Astrocyte (in vitro differentiated cells and primary cell): ENCODE data around the gene BCL2. TPM values are rescaled to one million over a fixed set of nuclear protein-coding genes. Genes with fewer than 3 reads are reported as not detected.
A peak's percentile ranks its signal among the peaks of the same experiment; 100 is the strongest.
"Not testable (repeated sequence)": the region's sequence is repeated elsewhere in the genome, so short reads cannot be mapped to it uniquely, and the experiment has no call there.

Experiments used
- DNase-seq: peaks from one replicate; pipeline ENCODE4 v3.0.0-alpha.2; 2010; ENCODE audit warnings: low read depth
- FAIRE-seq: peaks from 2 replicates; lab custom pipeline; 2011; peaks lifted over from hg19 to GRCh38; lab: Jason Lieb, UNC
- H2AFZ ChIP-seq: 2 replicates; pipeline ENCODE4 v1.6.0; 2012; ENCODE audit warnings: low read depth, low read length, inconsistent platforms
- H3K27ac ChIP-seq: 2 replicates; pipeline ENCODE4 v1.5.1; 2011; ENCODE audit warnings: low read depth, low read length, inconsistent platforms
- H3K27me3 ChIP-seq: 2 replicates; pipeline ENCODE4 v1.6.0; 2011; ENCODE audit warnings: low read length, inconsistent platforms; ENCODE audit not compliant: insufficient read depth
- H3K36me3 ChIP-seq: 2 replicates; pipeline ENCODE4 v1.5.1; 2011; ENCODE audit warnings: low read length, inconsistent platforms; ENCODE audit not compliant: insufficient read depth
- H3K4me1 ChIP-seq: 2 replicates; pipeline ENCODE4 v1.5.1; 2011; ENCODE audit warnings: low read length, inconsistent platforms; ENCODE audit not compliant: insufficient read depth
- H3K4me2 ChIP-seq: 2 replicates; pipeline ENCODE4 v1.6.0; 2012; ENCODE audit warnings: low read length, inconsistent platforms
- H3K4me3 ChIP-seq: 2 replicates; pipeline ENCODE4 v1.5.1; 2011; ENCODE audit warnings: low read depth, mild to moderate bottlenecking, low read length, inconsistent platforms; ENCODE audit not compliant: insufficient read depth
- H3K79me2 ChIP-seq: 2 replicates; pipeline ENCODE4 v1.6.0; 2012; ENCODE audit warnings: mild to moderate bottlenecking, low read length, inconsistent platforms; ENCODE audit not compliant: insufficient read depth
- H3K9ac ChIP-seq: 2 replicates; pipeline ENCODE4 v1.6.0; 2012; ENCODE audit warnings: mild to moderate bottlenecking, low read length, inconsistent platforms
- H3K9me3 ChIP-seq: 2 replicates; pipeline ENCODE4 v1.5.1; 2012; ENCODE audit warnings: low read depth, mild to moderate bottlenecking, low read length, inconsistent platforms; ENCODE audit not compliant: insufficient read depth
- H4K20me1 ChIP-seq: 2 replicates; pipeline ENCODE4 v1.6.0; 2012; ENCODE audit warnings: low read length, inconsistent platforms; ENCODE audit not compliant: insufficient read depth
- H3K27ac Mint-ChIP-seq: one replicate; pipeline ENCODE4 v1.8.0; 2021; ENCODE audit warnings: mild to moderate bottlenecking, mixed read lengths; ENCODE audit not compliant: unreplicated experiment
- H3K27me3 Mint-ChIP-seq: one replicate; pipeline ENCODE4 v1.8.0; 2021; ENCODE audit warnings: low read depth, mixed read lengths; ENCODE audit not compliant: unreplicated experiment
- H3K36me3 Mint-ChIP-seq: one replicate; pipeline ENCODE4 v1.8.0; 2021; ENCODE audit warnings: low read depth, mixed read lengths; ENCODE audit not compliant: unreplicated experiment
- H3K4me1 Mint-ChIP-seq: one replicate; pipeline ENCODE4 v1.8.0; 2021; ENCODE audit warnings: low read depth, mixed read lengths; ENCODE audit not compliant: unreplicated experiment
- H3K4me3 Mint-ChIP-seq: one replicate; pipeline ENCODE4 v1.8.0; 2021; ENCODE audit warnings: mild to moderate bottlenecking, moderate library complexity, mixed read lengths; ENCODE audit not compliant: unreplicated experiment
- H3K9me3 Mint-ChIP-seq: one replicate; pipeline ENCODE4 v1.8.0; 2021; ENCODE audit warnings: mild to moderate bottlenecking, mixed read lengths; ENCODE audit not compliant: unreplicated experiment
- EZH2 ChIP-seq: IDR thresholded peaks from 2 replicates; pipeline ENCODE4 v1.6.1; 2012; ENCODE audit warnings: mild to moderate bottlenecking, low read length, inconsistent platforms; ENCODE audit not compliant: insufficient read depth
- total RNA-seq: library from RNA; stranded (reverse); gene quantifications from 2 replicates; pipeline ENCODE4 v1.2.1, GENCODE V29; 2021
- TF ChIP-seq, protein P1 (sequence below): IDR thresholded peaks from 2 replicates; pipeline ENCODE4 v1.5.1; 2011; ENCODE audit warnings: low read depth, mild to moderate bottlenecking, inconsistent platforms, low read length, moderate library complexity; ENCODE audit not compliant: insufficient read depth

The BCL2 gene
- total RNA-seq, 1 donor from 2014 or later = 1.7 TPM

DNA sequence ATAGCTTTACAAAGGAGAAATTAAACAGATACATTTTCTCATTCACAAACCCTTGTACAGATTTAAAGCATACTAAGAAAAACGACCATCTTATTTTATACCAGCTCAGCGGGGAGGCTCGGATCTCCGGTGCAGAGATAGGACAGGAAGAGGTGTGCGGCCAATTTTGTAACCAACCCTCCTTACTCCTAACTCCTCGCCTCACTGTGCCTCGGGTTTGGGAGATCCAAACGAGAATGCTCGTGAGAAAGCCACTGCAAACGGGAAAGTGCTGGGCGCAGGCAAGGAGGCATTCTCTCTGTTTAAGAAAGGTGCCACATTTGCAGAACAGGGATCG lies 46.3 kb upstream of the BCL2 start:
- peaks cover 47% of the 10 kb centered on the region for H3K79me2 ChIP-seq
- no peaks in the 10 kb centered on the region for H3K9me3 Mint-ChIP-seq

DNA sequence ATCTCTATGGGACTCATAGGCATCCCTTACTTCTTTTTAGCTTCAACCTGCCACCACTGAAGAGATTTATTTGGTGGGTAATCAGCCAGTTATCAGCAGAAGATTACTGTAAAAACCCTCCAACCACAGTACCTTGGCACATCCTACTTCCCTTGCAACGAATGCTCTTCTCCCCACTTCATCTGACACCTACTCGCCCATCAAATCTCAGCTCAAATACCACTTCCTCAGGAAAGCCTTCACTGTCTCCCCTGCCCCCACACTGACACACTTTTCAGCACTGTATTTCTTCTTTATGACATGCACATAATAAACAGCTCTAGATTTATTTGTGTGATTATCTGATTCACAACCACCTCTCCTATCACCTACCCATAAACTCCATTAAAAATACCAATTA lies 44.4 kb upstream of the BCL2 start:
- no peak for TF ChIP-seq EZH2
- TF ChIP-seq, protein P1, sequence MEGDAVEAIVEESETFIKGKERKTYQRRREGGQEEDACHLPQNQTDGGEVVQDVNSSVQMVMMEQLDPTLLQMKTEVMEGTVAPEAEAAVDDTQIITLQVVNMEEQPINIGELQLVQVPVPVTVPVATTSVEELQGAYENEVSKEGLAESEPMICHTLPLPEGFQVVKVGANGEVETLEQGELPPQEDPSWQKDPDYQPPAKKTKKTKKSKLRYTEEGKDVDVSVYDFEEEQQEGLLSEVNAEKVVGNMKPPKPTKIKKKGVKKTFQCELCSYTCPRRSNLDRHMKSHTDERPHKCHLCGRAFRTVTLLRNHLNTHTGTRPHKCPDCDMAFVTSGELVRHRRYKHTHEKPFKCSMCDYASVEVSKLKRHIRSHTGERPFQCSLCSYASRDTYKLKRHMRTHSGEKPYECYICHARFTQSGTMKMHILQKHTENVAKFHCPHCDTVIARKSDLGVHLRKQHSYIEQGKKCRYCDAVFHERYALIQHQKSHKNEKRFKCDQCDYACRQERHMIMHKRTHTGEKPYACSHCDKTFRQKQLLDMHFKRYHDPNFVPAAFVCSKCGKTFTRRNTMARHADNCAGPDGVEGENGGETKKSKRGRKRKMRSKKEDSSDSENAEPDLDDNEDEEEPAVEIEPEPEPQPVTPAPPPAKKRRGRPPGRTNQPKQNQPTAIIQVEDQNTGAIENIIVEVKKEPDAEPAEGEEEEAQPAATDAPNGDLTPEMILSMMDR = no peak
- Histone ChIP-seq H3K4me1 (peaks cover 6% of the 10 kb centered on the region), H3K36me3 (peaks cover 18% of the 10 kb centered on the region), H3K4me2 (no peak overlapping the region), H3K4me3 (no peak overlapping the region), H3K27me3 (no peaks in the 10 kb centered on the region), H3K9me3 (no peaks in the 10 kb centered on the region), H4K20me1 (peaks cover 24% of the 10 kb centered on the region), H3K79me2 (peaks cover 47% of the 10 kb centered on the region), H2AFZ (no peak overlapping the region), H3K9ac (no peak overlapping the region), H3K27ac (no peak overlapping the region)
- peaks cover 8% of the 10 kb centered on the region for H3K4me1 Mint-ChIP-seq
- H3K27ac Mint-ChIP-seq = no peak overlapping the region
- no peaks in the 10 kb centered on the region for H3K27me3 Mint-ChIP-seq
- H3K36me3 Mint-ChIP-seq = peaks cover 7% of the 10 kb centered on the region
- DNase-seq = no peak
- no peak overlapping the region for H3K4me3 Mint-ChIP-seq
- no peak for FAIRE-seq
- H3K9me3 Mint-ChIP-seq = no peaks in the 10 kb centered on the region

More for the DNA sequence above, 46.3 kb upstream of the BCL2 start:
- H3K9ac ChIP-seq = peak overlapping the region; percentile 96
- peaks cover 6% of the 10 kb centered on the region for H3K4me1 ChIP-seq
- peak overlapping the region; percentile 93 for H3K27ac ChIP-seq
- H3K36me3 Mint-ChIP-seq = peaks cover 8% of the 10 kb centered on the region
- H3K4me2 ChIP-seq = peak overlapping the region; percentile 96
- TF ChIP-seq, protein P1 = no peak
- no peak for TF ChIP-seq EZH2
- peaks cover 8% of the 10 kb centered on the region for H3K4me1 Mint-ChIP-seq
- H3K4me3 Mint-ChIP-seq = peak overlapping the region; percentile 97
- no peaks in the 10 kb centered on the region for H3K27me3 Mint-ChIP-seq
- peaks cover 6% of the 10 kb centered on the region for H3K36me3 ChIP-seq
- DNase-seq (no peak), FAIRE-seq (no peak)
- H4K20me1 ChIP-seq = peaks cover 24% of the 10 kb centered on the region
- peak overlapping the region; percentile 83 for H2AFZ ChIP-seq
- H3K4me3 ChIP-seq = peak overlapping the region; percentile 90
- H3K27me3 ChIP-seq = no peaks in the 10 kb centered on the region
- H3K27ac Mint-ChIP-seq = peak overlapping the region; percentile 89
- H3K9me3 ChIP-seq = no peaks in the 10 kb centered on the region

DNA sequence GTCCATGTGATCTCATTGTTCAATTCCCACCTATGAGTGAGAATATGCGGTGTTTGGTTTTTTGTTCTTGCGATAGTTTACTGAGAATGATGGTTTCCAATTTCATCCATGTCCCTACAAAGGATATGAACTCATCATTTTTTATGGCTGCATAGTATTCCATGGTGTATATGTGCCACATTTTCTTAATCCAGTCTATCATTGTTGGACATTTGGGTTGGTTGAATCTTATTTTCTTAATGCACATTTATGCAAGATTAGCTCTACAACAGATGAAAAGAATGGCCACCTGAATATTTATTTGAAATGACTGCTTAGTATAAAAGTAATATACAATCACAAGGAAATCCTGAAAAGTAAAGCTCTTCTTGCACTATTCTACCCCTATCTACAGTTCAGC lies 43.9 kb upstream of the BCL2 start:
- H3K9ac ChIP-seq, H3K9me3 Mint-ChIP-seq, H3K9me3 ChIP-seq, H2AFZ ChIP-seq, H3K27me3 ChIP-seq, H3K27ac Mint-ChIP-seq, H3K4me1 Mint-ChIP-seq, H3K4me3 Mint-ChIP-seq, H3K27me3 Mint-ChIP-seq, H3K4me3 ChIP-seq, H3K4me1 ChIP-seq, FAIRE-seq, H3K4me2 ChIP-seq, H3K27ac ChIP-seq, H3K36me3 Mint-ChIP-seq, DNase-seq: not testable (repeated sequence)
- Histone ChIP-seq H3K79me2 (peaks cover 47% of the 10 kb centered on the region), H3K36me3 (peaks cover 18% of the 10 kb centered on the region), H4K20me1 (peaks cover 24% of the 10 kb centered on the region)
